Measurements from ENCODE around the gene MSI2.
A peak's percentile ranks its signal among the peaks of the same experiment; 100 is the strongest.

Gene MSI2

DNA sequence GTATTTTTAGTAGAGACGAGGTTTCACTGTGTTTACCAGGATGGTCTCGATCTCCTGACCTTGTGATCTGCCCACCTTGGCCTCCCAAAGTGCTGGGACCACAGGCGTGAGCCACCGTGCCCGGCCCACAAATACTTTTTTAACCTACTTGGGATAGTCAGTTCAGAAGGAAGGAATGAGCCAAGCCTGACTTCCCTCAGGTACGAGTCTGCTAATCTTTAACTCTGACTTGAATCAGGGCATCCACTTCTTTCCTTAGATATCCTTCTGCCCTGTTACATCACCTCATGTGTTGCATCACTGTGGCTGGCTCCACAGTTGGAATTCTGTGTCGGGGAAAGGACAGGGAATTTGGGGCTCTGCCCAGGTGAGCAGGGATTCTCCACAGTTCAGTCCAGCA is 120.8 kb downstream of the MSI2 start:
- H3K4me2 ChIP-seq (ENCODE audit: low read length), result no peak overlapping the region
- H3K27ac ChIP-seq (ENCODE audit: low read depth, low read length), result no peak overlapping the region
- DNase-seq, result peak; percentile 4 to 61
- no peak overlapping the region for H2BK120ac ChIP-seq (ENCODE audit: insufficient read depth, low read length, poor library complexity)
- H3K4me1 ChIP-seq (ENCODE audit: control insufficient read depth in 1 of 2, insufficient read depth in 2 of 2, low read length in 2 of 2), result peaks cover 22 to 34% of the 10 kb centered on the region in 2 experiments
- H3K14ac ChIP-seq (ENCODE audit: low read length), result no peak overlapping the region
- no peak overlapping the region for H2BK5ac ChIP-seq (ENCODE audit: low read depth, low read length, poor library complexity)
- peaks cover 5% of the 10 kb centered on the region for H3K79me2 ChIP-seq (ENCODE audit: control insufficient read depth, insufficient read depth, low read length, poor library complexity)
- WGBS (ENCODE audit: extremely low coverage, insufficient coverage, insufficient read length), result no CpG with 5 or more reads among the region's 7 CpGs
- H3K36me3 ChIP-seq (ENCODE audit: control insufficient read depth in 1 of 2, insufficient read depth in 2 of 2, low read length in 2 of 2), result peaks cover 2% of the 10 kb centered on the region in 2 experiments
- no peak overlapping the region for H2AK5ac ChIP-seq (ENCODE audit: low read length)
- H3K79me1 ChIP-seq (ENCODE audit: low read length), result peaks cover 19% of the 10 kb centered on the region
- H4K91ac ChIP-seq (ENCODE audit: low read depth, low read length), result no peak overlapping the region
- H3K9ac ChIP-seq (ENCODE audit: low read length), result no peak overlapping the region
- H4K8ac ChIP-seq (ENCODE audit: low read depth, low read length), result no peak overlapping the region
- H3K18ac ChIP-seq (ENCODE audit: low read length), result no peak overlapping the region
- H3K4ac ChIP-seq (ENCODE audit: low read depth, low read length), result no peak overlapping the region
- no peaks in the 10 kb centered on the region for H3K27me3 ChIP-seq (ENCODE audit: insufficient read depth, low read length)
- H2BK12ac ChIP-seq (ENCODE audit: low read length), result no peak overlapping the region
- H3K4me3 ChIP-seq (ENCODE audit: low read depth, low read length), result no peak overlapping the region
- H4K12ac ChIP-seq (ENCODE audit: low read depth, low read length), result no peak overlapping the region
- no peak overlapping the region for H3K23ac ChIP-seq (ENCODE audit: low read length)
- no peak overlapping the region for H2AFZ ChIP-seq (ENCODE audit: insufficient read depth, low read length, poor library complexity)
- H3K9me3 ChIP-seq (ENCODE audit: insufficient read depth, low read depth, low read length), result no peaks in the 10 kb centered on the region

DNA sequence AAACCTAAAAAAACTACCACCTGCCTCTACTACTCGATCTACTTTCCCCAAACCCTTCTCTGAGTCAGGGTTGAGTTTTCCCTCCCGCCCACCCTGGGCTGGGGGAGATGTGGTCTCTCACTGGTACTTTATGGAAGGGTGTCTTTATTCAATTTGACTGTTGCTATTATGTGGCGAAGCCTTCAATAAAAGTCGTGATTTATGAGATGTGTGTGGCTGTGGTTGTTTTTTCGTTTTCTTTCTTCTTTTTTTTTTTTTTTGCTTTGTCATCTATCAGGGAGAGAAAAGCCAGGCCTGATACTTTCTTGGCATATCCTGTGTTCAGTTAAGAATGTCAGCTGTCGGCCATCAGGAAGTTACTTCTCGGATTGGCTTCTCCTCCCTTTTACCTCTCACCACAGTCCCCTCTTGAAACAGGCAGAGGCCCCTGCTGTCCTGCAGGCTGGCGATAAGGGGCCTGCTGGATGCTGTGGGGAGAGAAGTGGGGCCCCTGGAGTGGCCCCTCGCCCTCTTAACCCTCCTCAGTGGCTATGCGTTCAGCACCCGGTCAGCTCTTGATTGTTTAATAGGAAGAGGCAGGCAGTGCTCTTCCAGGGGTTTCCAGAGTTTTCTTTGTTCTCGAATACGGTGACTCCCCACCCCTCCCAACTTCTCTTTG is 123.0 kb downstream of the MSI2 start:
- peaks cover 19% of the 10 kb centered on the region for H3K79me1 ChIP-seq (ENCODE audit: low read length)
- no peak overlapping the region for H3K4ac ChIP-seq (ENCODE audit: low read depth, low read length)
- no peak overlapping the region for H3K4me2 ChIP-seq (ENCODE audit: low read length)
- no peak overlapping the region for H3K9ac ChIP-seq (ENCODE audit: low read length)
- no peak overlapping the region for H2AK5ac ChIP-seq (ENCODE audit: low read length)
- H2AFZ ChIP-seq (ENCODE audit: insufficient read depth, low read length, poor library complexity), result no peak overlapping the region
- H2BK120ac ChIP-seq (ENCODE audit: insufficient read depth, low read length, poor library complexity), result peak overlapping the region; percentile 78
- H4K91ac ChIP-seq (ENCODE audit: low read depth, low read length), result peak overlapping the region; percentile 77
- no peaks in the 10 kb centered on the region for H3K27me3 ChIP-seq (ENCODE audit: insufficient read depth, low read length)
- peaks cover 2% of the 10 kb centered on the region in 2 experiments for H3K36me3 ChIP-seq (ENCODE audit: control insufficient read depth in 1 of 2, insufficient read depth in 2 of 2, low read length in 2 of 2)
- peaks cover 22 to 37% of the 10 kb centered on the region in 2 experiments for H3K4me1 ChIP-seq (ENCODE audit: control insufficient read depth in 1 of 2, insufficient read depth in 2 of 2, low read length in 2 of 2)
- WGBS (ENCODE audit: extremely low coverage, insufficient coverage, insufficient read length), result no CpG with 5 or more reads among the region's 13 CpGs
- H3K14ac ChIP-seq (ENCODE audit: low read length), result no peak overlapping the region
- DNase-seq, result no peak
- H3K79me2 ChIP-seq (ENCODE audit: control insufficient read depth, insufficient read depth, low read length, poor library complexity), result peaks cover 5% of the 10 kb centered on the region
- no peak overlapping the region for H3K4me3 ChIP-seq (ENCODE audit: low read depth, low read length)
- peak overlapping the region; percentile 75 for H3K27ac ChIP-seq (ENCODE audit: low read depth, low read length)
- H3K23ac ChIP-seq (ENCODE audit: low read length), result no peak overlapping the region
- H4K8ac ChIP-seq (ENCODE audit: low read depth, low read length), result no peak overlapping the region
- no peak overlapping the region for H4K12ac ChIP-seq (ENCODE audit: low read depth, low read length)
- no peaks in the 10 kb centered on the region for H3K9me3 ChIP-seq (ENCODE audit: insufficient read depth, low read depth, low read length)
- peak overlapping the region; percentile 47 for H2BK5ac ChIP-seq (ENCODE audit: low read depth, low read length, poor library complexity)
- peak overlapping the region; percentile 85 for H2BK12ac ChIP-seq (ENCODE audit: low read length)
- H3K18ac ChIP-seq (ENCODE audit: low read length), result peak overlapping the region; percentile 42

DNA sequence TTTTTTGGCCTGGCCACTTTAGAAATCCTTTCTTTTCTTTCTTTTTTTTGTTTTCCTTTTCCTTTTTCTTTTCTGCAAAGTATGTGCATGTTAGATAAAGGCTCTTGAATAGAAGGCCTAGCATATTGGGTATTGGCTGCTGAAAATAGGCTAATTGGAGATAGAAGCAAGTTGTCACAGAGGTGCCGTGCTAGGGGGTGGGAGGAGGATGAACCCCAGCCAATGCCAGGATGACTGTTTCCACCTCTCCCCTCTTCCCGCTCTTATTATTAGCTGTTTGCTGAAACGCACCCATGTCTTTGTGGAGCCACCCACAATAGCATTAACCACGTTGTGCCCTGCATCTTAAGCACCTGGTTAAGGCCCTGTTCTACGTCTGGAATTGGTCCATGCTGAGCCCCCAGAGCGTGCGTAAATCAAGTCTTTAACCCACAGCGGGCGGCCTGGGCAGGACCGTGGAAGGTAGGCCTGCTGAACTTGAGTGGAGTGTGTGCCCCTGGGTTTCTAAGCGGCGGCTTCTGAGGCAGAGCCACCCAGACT is 123.6 kb downstream of the MSI2 start:
- no peak overlapping the region for H3K23ac ChIP-seq (ENCODE audit: low read length)
- peak overlapping the region; percentile 4 for H3K4me3 ChIP-seq (ENCODE audit: low read depth, low read length)
- peaks cover 2% of the 10 kb centered on the region in 2 experiments for H3K36me3 ChIP-seq (ENCODE audit: control insufficient read depth in 1 of 2, insufficient read depth in 2 of 2, low read length in 2 of 2)
- no CpG with 5 or more reads among the region's 12 CpGs for WGBS (ENCODE audit: extremely low coverage, insufficient coverage, insufficient read length)
- H4K8ac ChIP-seq (ENCODE audit: low read depth, low read length), result peak overlapping the region; percentile 11
- peak overlapping the region; percentile 61 for H3K4ac ChIP-seq (ENCODE audit: low read depth, low read length)
- no peak overlapping the region for H3K4me2 ChIP-seq (ENCODE audit: low read length)
- H2BK12ac ChIP-seq (ENCODE audit: low read length), result peak overlapping the region; percentile 83
- H3K27me3 ChIP-seq (ENCODE audit: insufficient read depth, low read length), result no peaks in the 10 kb centered on the region
- H2AFZ ChIP-seq (ENCODE audit: insufficient read depth, low read length, poor library complexity), result no peak overlapping the region
- peaks cover 5% of the 10 kb centered on the region for H3K79me2 ChIP-seq (ENCODE audit: control insufficient read depth, insufficient read depth, low read length, poor library complexity)
- DNase-seq, result no peak
- H2AK5ac ChIP-seq (ENCODE audit: low read length), result peak overlapping the region; percentile 73
- peaks cover 19% of the 10 kb centered on the region for H3K79me1 ChIP-seq (ENCODE audit: low read length)
- peak overlapping the region; percentile 33 for H3K18ac ChIP-seq (ENCODE audit: low read length)
- H2BK120ac ChIP-seq (ENCODE audit: insufficient read depth, low read length, poor library complexity), result peak overlapping the region; percentile 92
- peak overlapping the region; percentile 79 for H4K91ac ChIP-seq (ENCODE audit: low read depth, low read length)
- peaks cover 19 to 34% of the 10 kb centered on the region in 2 experiments for H3K4me1 ChIP-seq (ENCODE audit: control insufficient read depth in 1 of 2, insufficient read depth in 2 of 2, low read length in 2 of 2)
- H3K27ac ChIP-seq (ENCODE audit: low read depth, low read length), result peak overlapping the region; percentile 75
- peak overlapping the region; percentile 32 for H2BK5ac ChIP-seq (ENCODE audit: low read depth, low read length, poor library complexity)
- no peaks in the 10 kb centered on the region for H3K9me3 ChIP-seq (ENCODE audit: insufficient read depth, low read depth, low read length)
- peak overlapping the region; percentile 46 for H4K12ac ChIP-seq (ENCODE audit: low read depth, low read length)
- H3K9ac ChIP-seq (ENCODE audit: low read length), result no peak overlapping the region
- H3K14ac ChIP-seq (ENCODE audit: low read length), result peak overlapping the region; percentile 48

DNA sequence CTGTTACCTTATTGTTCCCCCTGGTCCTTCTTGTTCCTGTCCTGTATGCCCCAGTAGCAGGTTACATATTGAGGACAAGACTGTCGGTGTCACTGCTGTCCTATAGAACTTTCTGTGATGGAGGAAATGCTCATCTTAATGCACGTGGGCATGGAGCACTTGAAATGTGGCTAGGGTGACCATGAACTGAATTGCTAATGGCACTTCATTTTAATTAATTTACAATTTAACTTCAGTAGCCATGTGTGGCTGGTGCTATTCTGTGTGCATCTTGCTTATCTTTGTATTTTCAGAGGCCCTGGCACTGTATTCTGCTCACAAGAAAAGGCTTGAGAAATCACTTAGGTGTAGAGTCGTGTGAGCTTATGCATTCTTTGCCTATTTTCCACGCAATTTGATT is 125.2 kb downstream of the MSI2 start:
- no peak for DNase-seq
- no peak overlapping the region for H3K27ac ChIP-seq (ENCODE audit: low read depth, low read length)
- peaks cover 5% of the 10 kb centered on the region for H3K79me2 ChIP-seq (ENCODE audit: control insufficient read depth, insufficient read depth, low read length, poor library complexity)
- no peak overlapping the region for H4K8ac ChIP-seq (ENCODE audit: low read depth, low read length)
- H2BK12ac ChIP-seq (ENCODE audit: low read length), result no peak overlapping the region
- H2BK120ac ChIP-seq (ENCODE audit: insufficient read depth, low read length, poor library complexity), result no peak overlapping the region
- no peak overlapping the region for H3K14ac ChIP-seq (ENCODE audit: low read length)
- H3K79me1 ChIP-seq (ENCODE audit: low read length), result peaks cover 14% of the 10 kb centered on the region
- H3K18ac ChIP-seq (ENCODE audit: low read length), result no peak overlapping the region
- H3K9ac ChIP-seq (ENCODE audit: low read length), result peak overlapping the region; percentile 43
- no peak overlapping the region for H4K91ac ChIP-seq (ENCODE audit: low read depth, low read length)
- no peak overlapping the region for H2AK5ac ChIP-seq (ENCODE audit: low read length)
- H3K4me2 ChIP-seq (ENCODE audit: low read length), result no peak overlapping the region
- H3K9me3 ChIP-seq (ENCODE audit: insufficient read depth, low read depth, low read length), result no peaks in the 10 kb centered on the region
- H3K36me3 ChIP-seq (ENCODE audit: control insufficient read depth in 1 of 2, insufficient read depth in 2 of 2, low read length in 2 of 2), result no peaks in the 10 kb centered on the region
- H2BK5ac ChIP-seq (ENCODE audit: low read depth, low read length, poor library complexity), result no peak overlapping the region
- H3K23ac ChIP-seq (ENCODE audit: low read length), result peak overlapping the region; percentile 31
- H4K12ac ChIP-seq (ENCODE audit: low read depth, low read length), result no peak overlapping the region
- no CpG with 5 or more reads among the region's 4 CpGs for WGBS (ENCODE audit: extremely low coverage, insufficient coverage, insufficient read length)
- peaks cover 12 to 21% of the 10 kb centered on the region in 2 experiments for H3K4me1 ChIP-seq (ENCODE audit: control insufficient read depth in 1 of 2, insufficient read depth in 2 of 2, low read length in 2 of 2)
- H2AFZ ChIP-seq (ENCODE audit: insufficient read depth, low read length, poor library complexity), result no peak overlapping the region
- no peak overlapping the region for H3K4ac ChIP-seq (ENCODE audit: low read depth, low read length)
- no peak overlapping the region for H3K4me3 ChIP-seq (ENCODE audit: low read depth, low read length)
- no peaks in the 10 kb centered on the region for H3K27me3 ChIP-seq (ENCODE audit: insufficient read depth, low read length)
